HepG2 (cell line): ENCODE measurements around the gene MEA1. TPM values are rescaled to one million over a fixed set of nuclear protein-coding genes. Genes with fewer than 3 reads are reported as not detected.

Source experiments
- EEA1 ChIP-seq: sonication (generic); formaldehyde crosslinking; IDR thresholded peaks from 2 replicates; pipeline ENCODE4 v1.5.1; 2020; ENCODE audit warnings: mild to moderate bottlenecking, missing genetic modification reagents, borderline replicate concordance
- GPBP1L1 ChIP-seq: sonication (generic); formaldehyde crosslinking; IDR thresholded peaks from 2 replicates; pipeline ENCODE4 v1.5.0; 2020; ENCODE audit warnings: mild to moderate bottlenecking, missing genetic modification reagents
- ISX ChIP-seq: sonication (generic); formaldehyde crosslinking; conservative IDR thresholded peaks from 2 replicates; pipeline ENCODE4 v1.5.0; 2020; ENCODE audit warnings: missing genetic modification reagents
- KDM1A ChIP-seq: IDR thresholded peaks from 2 replicates; pipeline ENCODE4 v1.6.1; 2016; ENCODE audit warnings: missing compliant biosample characterization
- KDM3A ChIP-seq: IDR thresholded peaks from 2 replicates; pipeline ENCODE4 v1.6.1; 2018; ENCODE audit warnings: low read depth, missing compliant biosample characterization
- KDM6A ChIP-seq: IDR thresholded peaks from 2 replicates; pipeline ENCODE4 v1.6.1; 2016; ENCODE audit warnings: low read depth
- MAFG ChIP-seq: sonication (generic); formaldehyde crosslinking; IDR thresholded peaks from 2 replicates; pipeline ENCODE4 v1.5.1; 2020; ENCODE audit warnings: mild to moderate bottlenecking, missing genetic modification reagents
- MAFK ChIP-seq, 2 experiments: IDR thresholded peaks in 1 of 2; conservative IDR thresholded peaks in 1 of 2; 2 replicates each; pipeline ENCODE4 v1.6.1; 2011; ENCODE audit warnings: improper control_type of control experiment in 2 of 2, low read length in 2 of 2
- MIER3 ChIP-seq: IDR thresholded peaks from 2 replicates; pipeline ENCODE4 v1.6.1; 2016; ENCODE audit warnings: missing compliant biosample characterization, borderline replicate concordance
- MLX ChIP-seq: IDR thresholded peaks from 2 replicates; pipeline ENCODE4 v1.6.1; 2016
- NFAT5 ChIP-seq: sonication (generic); formaldehyde crosslinking; IDR thresholded peaks from 2 replicates; pipeline ENCODE4 v1.4.0; 2020; ENCODE audit warnings: missing genetic modification reagents
- NFKBIZ ChIP-seq: IDR thresholded peaks from 2 replicates; pipeline ENCODE4 v1.6.1; 2018; ENCODE audit warnings: missing genetic modification reagents, missing compliant biosample characterization
- POLR2A ChIP-seq, 2 experiments: IDR thresholded peaks; 2 replicates each; pipeline ENCODE4 v1.6.1; 2011; ENCODE audit warnings: low read depth in 2 of 2, low read length in 2 of 2, mild to moderate bottlenecking in 1 of 2, moderate library complexity in 1 of 2; ENCODE audit not compliant: insufficient read depth in 1 of 2
- SYNCRIP ChIP-seq: fragments of 200-400 bp; formaldehyde crosslinking; IDR thresholded peaks from 2 replicates; pipeline ENCODE4 v1.6.1; 2018; ENCODE audit warnings: mild to moderate bottlenecking, low read depth, low read length; ENCODE audit not compliant: insufficient read depth
- TBX2 ChIP-seq: sonication (generic); formaldehyde crosslinking; IDR thresholded peaks from 2 replicates; pipeline ENCODE4 v1.5.0; 2020; ENCODE audit warnings: missing genetic modification reagents, mild to moderate bottlenecking, borderline replicate concordance
- THAP9 ChIP-seq: sonication (generic); formaldehyde crosslinking; IDR thresholded peaks from 2 replicates; pipeline ENCODE4; 2020; ENCODE audit warnings: missing genetic modification reagents, mild to moderate bottlenecking, borderline replicate concordance
- ZBTB21 ChIP-seq: sonication (generic); formaldehyde crosslinking; IDR thresholded peaks from 2 replicates; pipeline ENCODE4 v1.4.0; 2020; ENCODE audit warnings: missing genetic modification reagents
- ZNF136 ChIP-seq: sonication (generic); formaldehyde crosslinking; IDR thresholded peaks from 2 replicates; pipeline ENCODE4 v1.8.1; 2022; ENCODE audit warnings: low read depth, mild to moderate bottlenecking, moderate library complexity, missing genetic modification reagents
- ZNF766 ChIP-seq: sonication (generic); formaldehyde crosslinking; IDR thresholded peaks from 2 replicates; pipeline ENCODE4 v1.5.0; 2020; ENCODE audit warnings: missing genetic modification reagents, borderline replicate concordance
- ZSCAN30 ChIP-seq: sonication (generic); formaldehyde crosslinking; IDR thresholded peaks from 2 replicates; pipeline ENCODE4 v1.5.0; 2020; ENCODE audit warnings: mild to moderate bottlenecking, missing genetic modification reagents
- polyA plus RNA-seq, 8 experiments: library from polyadenylated mRNA; depleted of rRNA in 3 of 8; stranded (reverse) in 7 of 8; unstranded in 1 of 8; fragments of >200 nt; fragmentation: Illumina TruSeq in 4 of 8; extraction: Trizol in 4 of 8; gene quantifications; 2 replicates each; pipeline versions ENCODE4 v1.2.1 to v1.2.3, GENCODE V29; 2011 to 2016; ENCODE audit warnings: low read depth in 4 of 8, missing spikeins in 1 of 8, mixed read lengths in 1 of 8; ENCODE audit not compliant: insufficient read depth in 1 of 8
- total RNA-seq, 5 experiments: library from RNA; depleted of rRNA; stranded (reverse); fragments of >200 nt; fragmentation: Illumina TruSeq; extraction: Trizol; gene quantifications; 2 replicates each; pipeline ENCODE4 v1.2.3, GENCODE V29; 2016; ENCODE audit warnings: low read depth in 1 of 5

The MEA1 gene
- total and polyA plus RNA-seq, 2 of the 13 experiments (the other 11 are each of a cell fraction or from before 2014, with no cell fraction given) = 75.6 to 86.2 TPM

- no peak for TF ChIP-seq EEA1 (CRISPR knock-in tag)
- TF ChIP-seq ZSCAN30 (CRISPR knock-in tag) = no peak
- TF ChIP-seq KDM3A (CRISPR knock-in tag) = no peak
- peak; percentile 70 for TF ChIP-seq MIER3 (CRISPR knock-in tag)
- peak; percentile 66; the same call in 1 of the 2 replicates for TF ChIP-seq ZNF766 (CRISPR knock-in tag)
- peak; percentile 93 to 99 for TF ChIP-seq POLR2A (IDR thresholded peaks at IDR 0.05; ENCODE audit: insufficient read depth in 1 of 2, low read depth in 2 of 2, low read length in 2 of 2)
- TF ChIP-seq MAFG (CRISPR knock-in tag) = no peak
- TF ChIP-seq MAFK (conservative IDR thresholded peaks at IDR 0.05 in 1 of 2, IDR thresholded peaks at IDR 0.05 in 1 of 2; ENCODE audit: low read length in 2 of 2) = no peak
- peak; percentile 59; the same call in 1 of the 2 replicates for TF ChIP-seq TBX2 (CRISPR knock-in tag)
- no peak for TF ChIP-seq KDM6A
- no peak for TF ChIP-seq ZNF136 (CRISPR knock-in tag)
- TF ChIP-seq KDM1A (CRISPR knock-in tag) = no peak
- TF ChIP-seq MLX = no peak; the same call in 1 of the 2 replicates
- TF ChIP-seq ISX (CRISPR knock-in tag) = peak; percentile 89; the same call in 1 of the 2 replicates
- TF ChIP-seq NFAT5 = no peak; the same call in 1 of the 2 replicates
- no peak for TF ChIP-seq GPBP1L1
- TF ChIP-seq NFKBIZ (CRISPR knock-in tag) = no peak
- TF ChIP-seq THAP9 = peak; percentile 41
- TF ChIP-seq SYNCRIP = no peak
- no peak for TF ChIP-seq ZBTB21 (CRISPR knock-in tag)
These were observed 29.5 kb downstream of the MEA1 start, which contains the start of gene PPP2R5D (continued) for GRCh38 chr6:42984001-42984923.
